K562 (cell line): Measurements from ENCODE around the gene FGF23.

Experiments
- CTCF ChIP-seq, 3 experiments: IDR thresholded peaks in 2 of 3; conservative IDR thresholded peaks in 1 of 3; 2 replicates each; pipeline ENCODE4 v1.5.1; 2011 to 2012; ENCODE audit warnings: low read length in 3 of 3, mild to moderate bottlenecking in 3 of 3, control low read depth in 2 of 3, improper control_type of control experiment in 1 of 3, inconsistent platforms in 1 of 3, low read depth in 1 of 3, mixed read lengths in 1 of 3, moderate library complexity in 1 of 3; ENCODE audit not compliant: insufficient read depth in 2 of 3
- EP300 ChIP-seq: IDR thresholded peaks from 2 replicates; pipeline ENCODE4 v1.6.1; 2012; ENCODE audit warnings: low read length, improper control_type of control experiment
- ETS1 ChIP-seq: conservative IDR thresholded peaks from 2 replicates; pipeline ENCODE4 v1.6.1; 2011; ENCODE audit warnings: low read depth, mild to moderate bottlenecking, low read length; ENCODE audit not compliant: control insufficient read depth
- GATA2 ChIP-seq: sonication (generic); formaldehyde crosslinking; IDR thresholded peaks from 2 replicates; pipeline ENCODE4 v1.4.0; 2020; ENCODE audit warnings: mild to moderate bottlenecking, missing genetic modification reagents
- JUND ChIP-seq, 2 experiments: IDR thresholded peaks; 2 replicates in 1 of 2; 3 replicates in 1 of 2; pipeline ENCODE4 v1.6.1; 2011; ENCODE audit warnings: borderline replicate concordance in 2 of 2, low read depth in 2 of 2, low read length in 2 of 2, improper control_type of control experiment in 1 of 2, missing biosample characterization in 1 of 2, missing genetic modification characterization in 1 of 2, missing genetic modification reagents in 1 of 2
- MTA3 ChIP-seq: fragments of 450-650 bp; formaldehyde crosslinking; IDR thresholded peaks from 2 replicates; pipeline ENCODE4 v1.6.1; 2017; ENCODE audit warnings: mild to moderate bottlenecking, borderline replicate concordance
- RBBP5 ChIP-seq: fragments of 200-600 bp; sonication (generic); IDR thresholded peaks from 2 replicates; pipeline ENCODE4 v1.6.1; 2012; ENCODE audit warnings: borderline replicate concordance, mild to moderate bottlenecking, low read length, control low read depth, inconsistent platforms; ENCODE audit not compliant: insufficient read depth, poor library complexity, severe bottlenecking
- SMARCE1 ChIP-seq: fragments of 450-650 bp; IDR thresholded peaks from 2 replicates; pipeline ENCODE4 v1.7.1; 2016; ENCODE audit warnings: mild to moderate bottlenecking
- TBP ChIP-seq: optimal IDR thresholded peaks from 2 replicates; pipeline ENCODE3; 2011; ENCODE audit warnings: low read depth, low read length, improper control_type of control experiment
- TGIF2 ChIP-seq: sonication (generic); formaldehyde crosslinking; IDR thresholded peaks from 2 replicates; pipeline ENCODE4 v1.8.1; 2022; ENCODE audit warnings: mild to moderate bottlenecking, missing genetic modification reagents, moderate library complexity
- ZHX1 ChIP-seq: fragments of 150-350 bp; conservative IDR thresholded peaks from 2 replicates; pipeline ENCODE4 v1.6.1; 2014; ENCODE audit warnings: low read length
- ZNF133 ChIP-seq: fragments of 250-450 bp; sonication (Bioruptor Pico); IDR thresholded peaks from 2 replicates; pipeline ENCODE4 v1.4.0; 2020; ENCODE audit warnings: mild to moderate bottlenecking

GRCh38 chr12:4331842-4332241 is 47.7 kb downstream of the FGF23 start:
- TF ChIP-seq ZNF133 (CRISPR knock-in tag) (no peak), TGIF2 (no peak), CTCF (IDR thresholded peaks at IDR 0.05 in 2 of 3, conservative IDR thresholded peaks at IDR 0.05 in 1 of 3; ENCODE audit: insufficient read depth in 2 of 3, low read depth in 1 of 3, low read length in 3 of 3) (no peak), ZHX1 (no peak), JUND (IDR thresholded peaks at IDR 0.05; ENCODE audit: borderline replicate concordance, low read depth, low read length) (no peak), JUND (tag; IDR thresholded peaks at IDR 0.05; ENCODE audit: borderline replicate concordance, low read depth, low read length) (no peak), MTA3 (no peak), ETS1 (no peak), SMARCE1 (no peak), EP300 (no peak), RBBP5 (no peak), TBP (no peak), GATA2 (CRISPR knock-in tag) (no peak)
